Stimulated activated CD8-positive, alpha-beta memory T cell treated with anti-CD3 and anti-CD28 coated beads, Interleukin-4, amount 100 ng/mL, for 24 hours (primary cell): ENCODE measurements around the gene TRIM25.

ENCODE experiments used
- DNase-seq: peaks from one replicate; pipeline ENCODE4 v3.0.0-alpha.2; 2020; ENCODE audit warnings: low read depth

TRIM25 gene

GRCh38 chr17:56866076-56866475, 47.8 kb downstream of the TRIM25 start:
- DNase-seq = no peak

DNA sequence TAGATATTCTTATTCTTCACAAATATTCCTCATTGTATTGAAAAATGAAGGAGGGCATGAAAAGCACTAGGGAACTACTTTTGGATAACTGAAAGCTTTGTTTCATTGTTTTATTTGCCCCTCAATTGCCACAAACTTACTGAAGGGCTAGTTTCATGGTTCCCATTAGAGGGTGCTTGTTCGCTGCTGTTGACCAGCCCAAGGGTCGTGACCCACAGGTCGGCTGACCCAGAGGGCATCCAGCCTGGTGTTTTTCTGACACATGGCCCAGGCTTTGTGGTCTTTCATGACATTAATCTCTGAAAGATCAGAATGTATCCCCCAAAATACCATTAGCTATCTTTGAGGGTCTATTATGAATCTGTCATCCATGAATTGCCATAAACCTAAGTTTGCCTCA, 49.9 kb downstream of the TRIM25 start:
- DNase-seq = no peak

DNA sequence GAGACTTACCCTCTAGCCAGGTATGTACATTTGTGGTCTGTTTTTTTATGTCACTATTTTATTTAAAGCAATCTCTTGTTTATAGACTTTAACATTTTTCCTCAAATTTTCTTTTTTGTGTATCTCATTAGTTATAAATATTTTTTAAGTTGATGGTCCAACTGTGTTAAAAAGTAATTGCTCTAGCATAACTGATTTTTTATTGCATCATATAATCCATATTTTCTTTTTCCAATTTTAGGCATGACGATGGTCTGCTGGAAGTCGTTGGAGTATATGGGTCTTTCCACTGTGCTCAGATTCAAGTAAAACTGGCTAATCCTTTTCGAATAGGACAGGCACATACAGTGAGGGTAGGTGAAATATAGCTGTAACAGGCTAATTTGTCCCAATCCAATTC, 52.0 kb downstream of the TRIM25 start:
- no peak for DNase-seq

DNA sequence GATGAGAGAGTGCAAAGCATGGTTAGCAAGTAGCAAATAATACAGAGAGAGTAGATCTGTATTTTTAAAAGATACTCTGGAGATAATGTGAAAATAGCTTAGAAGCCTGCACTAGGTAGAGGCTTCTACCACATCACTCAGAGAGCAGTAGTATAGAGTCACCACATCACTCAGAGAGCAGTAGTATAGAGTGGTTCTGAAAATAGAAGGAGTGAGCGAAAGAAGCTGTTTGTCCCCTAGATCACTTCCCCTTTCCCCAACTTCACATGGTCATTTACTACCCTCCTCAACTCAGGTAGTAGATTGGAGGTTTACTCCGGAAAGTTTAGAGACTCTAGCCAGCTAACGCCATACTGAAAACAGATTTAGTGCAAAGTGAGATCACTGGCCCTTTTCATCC, 62.8 kb downstream of the TRIM25 start:
- no peak for DNase-seq

DNA sequence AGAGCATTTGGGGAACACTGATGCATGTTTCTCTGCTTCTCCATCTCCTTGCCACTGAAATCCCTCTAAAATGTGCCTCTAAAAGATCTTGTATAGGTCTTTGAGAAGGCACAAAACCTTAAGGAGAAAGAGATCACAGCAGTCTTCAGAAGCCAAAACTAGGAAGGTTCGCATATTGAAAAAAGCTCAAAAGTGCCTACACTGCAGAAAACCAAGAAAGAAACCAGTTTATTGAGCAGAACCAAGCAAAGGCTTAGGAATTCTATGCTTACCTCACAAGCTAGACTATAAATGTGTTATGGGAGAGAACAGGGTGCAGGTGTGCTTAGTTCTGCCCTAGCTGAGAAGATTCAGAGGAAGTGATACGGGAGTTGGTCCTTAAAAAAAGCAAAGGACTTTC, 63.3 kb downstream of the TRIM25 start:
- DNase-seq = no peak

GRCh38 chr17:56849131-56849530, 64.7 kb downstream of the TRIM25 start:
- no peak for DNase-seq

DNA sequence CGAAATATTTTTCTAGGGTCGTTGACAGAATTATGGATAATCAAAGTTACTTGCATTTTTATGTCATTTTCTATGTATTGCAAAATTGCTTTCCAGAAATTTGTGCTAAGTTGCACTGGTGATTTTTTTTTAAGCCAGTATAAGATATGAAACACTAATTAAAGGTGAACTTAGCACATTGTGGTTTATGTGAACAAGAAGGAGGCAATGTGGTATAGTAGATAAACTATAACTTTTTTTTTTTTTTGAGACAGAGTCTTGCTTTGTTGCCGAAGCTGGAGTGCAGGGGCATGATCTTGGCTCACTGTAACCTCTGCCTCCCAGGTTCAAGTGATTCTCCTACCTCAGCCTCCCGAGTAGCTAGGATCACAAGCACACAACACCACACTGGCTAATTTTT, 66.7 kb downstream of the TRIM25 start:
- DNase-seq = no peak

GRCh38 chr17:56845934-56846333, 67.9 kb downstream of the TRIM25 start:
- DNase-seq = no peak

- DNase-seq = no peak
Measured at GRCh38 chr17:56842577-56842976, 71.3 kb downstream of the TRIM25 start.

- no peak for DNase-seq
Measured at GRCh38 chr17:56838687-56839086, 75.2 kb downstream of the TRIM25 start.
